ENCODE measurements around the gene CDK5RAP1. TPM values are rescaled to one million over a fixed set of nuclear protein-coding genes. Genes with fewer than 3 reads are reported as not detected.

CDK5RAP1 gene
- total RNA-seq, 1 donor from 2014 or later: 21.1 TPM

DNA sequence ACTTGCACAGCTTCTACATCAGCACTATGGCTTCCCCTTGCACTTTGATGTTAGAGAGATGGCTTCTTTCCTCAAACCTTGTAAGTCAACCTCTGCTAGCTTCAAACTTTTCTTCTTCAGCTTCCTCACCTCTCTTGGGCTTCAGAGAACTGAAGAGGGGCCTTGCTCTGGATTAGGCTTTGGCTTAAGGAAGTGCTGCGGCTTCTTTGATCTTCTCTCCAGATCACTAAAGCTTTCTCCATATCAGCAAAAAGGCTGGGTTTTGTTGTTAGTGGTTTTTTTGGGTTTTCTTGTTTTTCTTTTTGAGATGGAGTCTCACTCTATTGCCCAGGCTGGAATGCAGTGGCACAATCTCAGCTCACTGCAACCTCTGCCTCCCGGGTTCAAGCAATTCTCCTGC lies 24.0 kb downstream of the CDK5RAP1 start:
- DNase-seq: no peak

DNA sequence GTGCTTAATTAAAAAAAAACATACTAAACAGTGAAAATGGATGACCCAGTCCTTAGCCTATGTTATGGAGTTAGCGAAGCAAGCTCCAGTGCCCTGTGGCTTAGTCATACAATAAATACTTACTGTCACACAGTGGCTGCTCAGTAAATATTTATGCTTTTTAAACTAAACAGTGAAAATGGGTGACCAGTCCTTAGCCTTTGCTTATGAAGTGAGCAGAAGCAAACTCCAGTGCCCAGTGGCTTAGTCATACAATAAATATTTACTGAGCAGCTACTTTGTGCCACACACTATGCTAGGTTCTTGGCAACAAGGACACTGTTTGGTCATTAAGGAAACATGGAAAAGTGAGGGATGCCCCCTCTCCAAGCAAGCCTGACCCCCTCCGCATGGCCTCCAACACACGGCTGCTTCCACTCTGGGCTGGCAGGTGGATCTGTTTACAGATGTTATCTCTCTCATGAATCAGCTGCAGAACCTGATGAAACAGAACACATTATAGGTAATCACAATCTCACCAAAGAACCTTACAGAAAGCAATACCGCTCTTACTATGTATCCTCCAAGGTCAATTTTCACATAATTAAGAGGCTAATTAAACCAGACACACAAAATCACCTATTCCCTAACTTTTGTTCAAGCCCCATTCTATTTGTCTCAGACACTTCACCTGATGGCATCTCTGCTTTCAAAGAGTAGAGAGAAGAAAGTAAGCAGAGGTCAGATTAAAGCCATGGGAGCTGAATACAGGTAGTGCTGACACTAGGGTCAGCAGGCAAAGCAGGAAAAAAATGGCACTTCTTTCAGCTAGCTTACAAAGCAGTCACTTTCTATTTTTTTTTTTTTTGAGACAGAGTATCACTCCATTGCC lies 27.3 kb downstream of the CDK5RAP1 start:
- no peak for DNase-seq

- no peak for DNase-seq
Measured at GRCh38 chr20:33372993-33373441, 28.3 kb downstream of the CDK5RAP1 start.

DNA sequence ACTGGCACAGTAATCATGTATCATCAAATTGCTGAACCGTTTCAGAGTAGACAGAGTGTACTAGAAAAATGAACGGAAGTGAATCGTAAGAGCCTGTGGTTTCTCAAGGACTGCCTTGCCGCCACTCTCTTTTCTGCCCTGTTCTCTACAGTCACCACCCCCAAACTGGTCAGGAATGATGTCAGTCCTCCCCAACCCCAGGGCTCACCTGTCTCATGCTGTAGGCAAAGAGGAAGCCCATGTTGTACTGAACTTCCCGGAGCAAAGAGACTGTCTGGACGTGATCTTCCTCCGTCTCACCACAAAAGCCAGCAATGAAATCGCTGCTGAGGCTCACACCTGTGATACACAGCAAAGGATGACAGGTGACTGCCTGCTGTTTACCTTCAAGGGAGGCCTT lies 31.0 kb downstream of the CDK5RAP1 start:
- no peak for DNase-seq

DNA sequence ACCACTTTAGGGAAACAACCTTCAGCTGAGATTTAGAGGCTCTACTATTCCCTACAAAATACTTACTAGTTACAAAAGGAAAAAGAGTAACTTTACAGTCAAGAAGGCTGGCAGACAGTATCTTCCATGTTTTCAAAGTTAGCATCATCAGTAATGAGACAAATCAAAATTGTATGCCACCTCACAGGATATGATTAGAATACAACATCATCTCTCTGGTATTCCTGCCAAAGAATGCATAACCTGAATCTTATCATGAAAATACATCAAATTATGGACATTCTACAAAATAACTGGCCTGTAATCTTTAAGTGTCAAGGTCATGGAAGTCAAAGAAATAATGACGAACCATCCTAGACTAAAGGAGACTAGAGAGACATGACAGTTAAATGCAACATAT lies 38.4 kb downstream of the CDK5RAP1 start:
- peak; percentile 40 for DNase-seq

DNA sequence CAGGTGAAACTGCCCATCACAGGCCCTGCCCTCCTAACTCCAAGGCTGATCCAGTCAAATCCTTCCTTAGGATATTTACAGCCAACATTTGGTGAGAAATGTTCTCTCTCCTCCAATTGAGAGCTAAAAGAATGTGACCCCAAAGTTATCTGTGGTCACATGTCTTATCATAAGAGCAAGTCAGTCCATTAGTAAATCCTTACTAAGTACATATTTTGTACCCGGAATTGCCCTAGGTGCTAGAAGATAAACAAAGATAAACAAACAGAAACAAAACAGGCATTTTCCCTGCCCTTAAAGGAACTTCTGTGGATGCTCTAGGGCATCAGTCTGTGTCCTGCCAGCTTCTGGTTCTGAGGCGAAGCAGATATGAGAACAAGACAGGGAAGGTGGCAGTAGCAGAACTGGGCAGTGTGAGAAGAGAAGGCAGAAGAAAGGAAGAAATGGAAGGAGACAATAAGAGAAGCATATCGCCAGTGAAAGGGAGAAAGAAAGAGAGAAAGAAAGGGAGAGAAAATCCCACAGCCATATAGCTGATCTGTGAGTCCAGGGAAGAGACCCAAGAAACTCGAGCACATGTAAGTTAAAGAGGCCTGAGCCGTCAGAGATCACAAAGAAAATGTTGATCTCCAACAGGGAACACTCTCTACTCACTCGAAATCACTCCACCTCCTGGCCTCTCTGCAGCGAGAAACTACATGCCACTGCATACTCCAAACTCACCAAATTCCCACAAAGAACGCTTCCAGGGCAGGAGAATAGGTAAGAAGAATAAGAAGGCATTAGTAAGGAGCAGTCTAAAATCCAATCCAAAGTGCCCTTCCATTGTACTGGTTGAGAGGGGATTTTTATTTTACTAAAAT lies 41.7 kb downstream of the CDK5RAP1 start:
- no peak for DNase-seq

GRCh38 chr20:33353013-33353402 lies 48.3 kb downstream of the CDK5RAP1 start:
- no peak for DNase-seq

- no peak for DNase-seq
Measured at GRCh38 chr20:33352258-33353012, 48.9 kb downstream of the CDK5RAP1 start.

DNA sequence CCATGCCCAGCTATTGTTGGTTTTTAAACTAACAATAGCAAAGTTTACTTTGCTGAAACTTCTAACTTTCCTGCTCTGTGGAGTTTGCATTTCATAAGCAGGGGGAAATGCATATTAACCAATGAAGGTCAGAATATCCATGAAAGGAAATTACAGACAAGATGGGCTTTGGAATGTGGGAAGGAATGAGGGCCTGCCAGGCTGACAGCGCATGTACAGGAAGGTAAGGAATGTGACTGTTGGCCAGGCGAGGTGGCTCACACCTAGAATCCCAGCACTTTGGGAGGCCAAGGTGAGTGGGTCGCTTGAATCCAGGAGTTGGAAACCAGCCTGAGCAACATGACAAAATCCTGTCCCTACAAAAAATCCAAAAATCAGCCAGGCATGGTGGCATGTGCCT lies 49.6 kb downstream of the CDK5RAP1 start:
- no peak for DNase-seq

DNA sequence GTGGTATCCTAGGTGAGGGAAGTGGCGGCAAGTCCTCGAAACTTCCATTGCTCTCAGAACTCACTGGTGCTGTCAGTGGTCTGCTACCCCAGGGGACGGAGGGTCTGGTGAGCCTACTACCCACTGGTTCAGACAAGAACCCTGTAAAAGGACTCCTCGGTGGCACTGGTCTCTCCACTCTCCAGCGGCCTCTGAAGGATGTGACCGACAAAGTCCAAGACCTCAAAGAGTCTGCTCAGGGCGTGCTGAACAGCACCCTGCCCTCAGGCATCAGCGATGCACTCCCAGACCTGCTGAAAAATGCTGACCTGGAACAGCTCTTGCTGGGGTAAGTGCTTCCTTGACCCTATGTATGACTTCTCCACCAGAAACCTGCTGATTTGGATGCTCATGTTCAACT lies 51.8 kb downstream of the CDK5RAP1 start:
- no peak for DNase-seq

DNA sequence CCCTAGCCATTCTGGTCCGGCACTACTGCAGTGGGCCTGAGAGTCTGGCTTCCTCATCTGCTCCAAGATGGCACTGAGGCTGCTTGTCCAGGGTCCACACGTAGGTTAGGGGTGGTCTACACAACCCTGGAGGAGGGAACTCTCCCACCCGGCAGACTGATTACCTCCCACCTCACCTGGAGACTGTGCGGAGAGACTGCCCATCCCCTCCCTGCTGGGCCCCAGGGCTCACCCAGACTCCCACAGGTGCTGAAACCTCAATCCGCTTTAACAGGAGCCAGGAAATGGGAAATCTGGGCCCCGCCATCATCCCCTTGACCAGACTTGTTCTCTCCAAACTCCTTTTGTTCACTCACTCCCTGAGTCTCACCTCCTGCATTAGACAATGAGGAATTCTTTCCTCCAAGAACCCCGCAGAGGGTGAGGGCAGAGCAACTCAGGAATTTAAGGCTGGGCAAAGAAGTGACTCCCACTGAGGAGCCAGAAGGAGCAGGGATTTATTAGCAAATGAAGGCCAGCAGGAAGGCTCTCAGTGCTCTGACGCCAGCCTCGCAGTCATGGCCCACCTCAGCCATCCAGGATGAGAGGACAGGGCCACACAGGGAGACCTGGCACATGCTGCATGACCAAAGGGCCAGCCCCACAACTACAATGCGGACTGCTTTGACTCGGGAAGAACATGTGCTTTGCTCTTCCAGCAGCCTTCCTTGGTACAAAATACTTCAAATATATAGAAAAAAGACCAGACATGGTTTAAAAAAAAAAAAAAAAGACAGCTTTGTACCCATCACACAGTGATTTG lies 53.0 kb downstream of the CDK5RAP1 start:
- DNase-seq: no peak

- no peak for DNase-seq
Measured at GRCh38 chr20:33345342-33345741, 56.0 kb downstream of the CDK5RAP1 start.

DNA sequence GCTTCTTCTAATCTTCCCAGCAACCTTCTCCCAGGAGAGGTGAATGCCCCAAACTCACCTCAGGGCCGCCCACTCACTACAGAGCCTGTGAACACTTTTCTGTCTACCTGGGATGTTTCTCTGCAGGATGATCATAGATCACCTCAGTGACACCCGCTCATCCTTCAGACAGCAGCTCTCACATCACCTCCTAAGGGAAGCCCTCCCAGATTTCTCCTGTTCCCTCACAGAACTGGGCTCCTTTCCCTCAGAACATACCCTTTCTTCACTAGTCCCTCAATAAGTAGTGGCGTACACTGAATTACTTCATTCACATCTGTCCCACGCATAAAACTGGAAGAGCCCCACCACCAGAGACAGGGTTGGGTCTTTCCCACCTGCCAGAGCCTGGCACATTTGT lies 57.8 kb downstream of the CDK5RAP1 start:
- no peak for DNase-seq

DNA sequence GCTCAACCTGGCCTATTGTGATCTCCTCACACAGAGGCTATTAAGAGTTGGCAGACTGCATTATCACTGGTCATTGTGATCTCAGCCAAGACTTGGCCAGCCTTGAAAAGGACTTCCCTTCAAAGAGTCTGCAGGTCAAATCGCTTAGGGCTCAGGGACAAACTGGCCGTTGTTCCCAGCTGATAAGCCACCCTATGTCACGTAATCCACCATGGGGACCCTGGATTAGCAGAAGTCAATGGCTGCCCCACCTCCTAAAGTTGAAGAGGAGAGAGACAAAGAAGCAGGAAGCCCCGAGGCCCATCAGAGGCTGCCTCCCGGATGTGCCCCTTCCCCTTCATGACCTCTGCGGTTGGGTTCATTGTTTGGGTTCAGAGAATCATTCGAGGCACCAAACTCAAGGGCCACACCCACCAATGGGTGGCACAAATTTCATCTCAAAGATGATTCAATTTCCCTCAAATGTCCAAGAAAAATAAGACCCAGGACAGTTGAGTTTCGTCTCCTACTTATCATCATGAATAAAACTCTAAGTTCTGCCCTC lies 61.7 kb downstream of the CDK5RAP1 start:
- DNase-seq: no peak

- no peak for DNase-seq
Measured at GRCh38 chr20:33338467-33339258, 62.7 kb downstream of the CDK5RAP1 start.

GRCh38 chr20:33337531-33338165 lies 63.7 kb downstream of the CDK5RAP1 start:
- DNase-seq: no peak

DNA sequence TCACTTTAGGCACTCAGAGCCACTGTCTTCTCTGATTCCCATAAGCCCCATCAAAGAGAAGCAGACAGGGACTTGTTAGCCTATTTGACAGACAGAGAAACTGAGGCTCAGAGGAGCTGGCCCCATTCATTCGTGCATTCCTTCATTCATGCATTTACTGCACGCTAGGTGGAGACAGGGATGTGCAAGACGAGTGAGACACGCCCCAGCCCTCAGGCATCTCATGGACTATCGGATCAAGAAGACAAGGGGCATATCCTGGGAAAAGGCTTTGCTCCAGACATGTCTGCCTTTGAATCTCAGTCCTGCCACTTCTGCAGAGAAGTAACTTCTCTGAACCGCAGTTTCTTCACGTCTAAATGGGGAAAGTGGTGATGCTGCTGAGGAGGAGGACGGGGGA lies 64.2 kb downstream of the CDK5RAP1 start:
- DNase-seq: no peak

- DNase-seq: no peak
Measured at GRCh38 chr20:33336375-33336774, 64.9 kb downstream of the CDK5RAP1 start.

GRCh38 chr20:33334111-33334510 lies 67.2 kb downstream of the CDK5RAP1 start:
- no peak for DNase-seq

- no peak for DNase-seq
Measured at GRCh38 chr20:33333616-33334015, 67.7 kb downstream of the CDK5RAP1 start.
